ENCODE data around the gene KCNN3. TPM values are rescaled to one million over a fixed set of nuclear protein-coding genes. Genes with fewer than 3 reads are reported as not detected.

The KCNN3 gene
- total and polyA plus RNA-seq, 2 of the 8 experiments (the other 6 are each of a cell fraction or from before 2014, with no cell fraction given): 2.8 to 3.7 TPM

GRCh38 chr1:154751690-154752089, 118.4 kb downstream of the KCNN3 start:
- Histone ChIP-seq H2BK20ac (ENCODE audit: low read length) (no peak overlapping the region), H3K4ac (replicated peaks; ENCODE audit: insufficient read length, low read depth, low read length) (no peak overlapping the region), H3K18ac (ENCODE audit: extremely low read depth, low read length) (no peak overlapping the region), H2AK5ac (ENCODE audit: low read depth, low read length) (no peak overlapping the region), H2BK15ac (ENCODE audit: low read length) (no peak overlapping the region), H3K56ac (replicated peaks; ENCODE audit: insufficient read length, low read depth, low read length) (no peak overlapping the region), H3K4me3 (ENCODE audit: extremely low read depth in 1 of 4, insufficient read depth in 2 of 4, low read depth in 3 of 4, low read length in 4 of 4) (no peak overlapping the region), H3K4me2 (ENCODE audit: insufficient read depth in 1 of 2, low read depth in 2 of 2, low read length in 2 of 2) (no peak overlapping the region), H3K9me3 (ENCODE audit: insufficient read depth in 2 of 2, low read depth in 1 of 2, low read length in 1 of 2) (no peaks in the 10 kb centered on the region), H4K91ac (replicated peaks; ENCODE audit: insufficient read length, low read length) (no peak overlapping the region), H3K27ac (ENCODE audit: low read depth, low read length) (no peak overlapping the region), H2AFZ (ENCODE audit: low read length) (no peak overlapping the region), H3K23me2 (ENCODE audit: low read depth, low read length) (no peaks in the 10 kb centered on the region), H2BK12ac (ENCODE audit: low read depth, low read length) (no peak overlapping the region), H4K20me1 (replicated peaks in 1 of 2; ENCODE audit: control insufficient read depth in 1 of 2, insufficient read depth in 2 of 2, low read length in 2 of 2) (no peaks in the 10 kb centered on the region), H3K36me3 (ENCODE audit: control insufficient read depth in 2 of 4, insufficient read depth in 4 of 4, low read length in 3 of 4) (no peaks in the 10 kb centered on the region; a peak in 2 of 8 replicates), H3K9ac (replicated peaks in 1 of 4; ENCODE audit: extremely low read depth in 1 of 4, low read depth in 3 of 4, low read length in 3 of 4) (no peak overlapping the region), H4K5ac (ENCODE audit: insufficient read length, low read depth, low read length) (no peak overlapping the region), H2BK120ac (replicated peaks; ENCODE audit: low read depth, low read length) (no peak overlapping the region), H3K23ac (ENCODE audit: insufficient read length) (no peak overlapping the region), H2BK5ac (ENCODE audit: low read depth, low read length) (no peak overlapping the region), H3K4me1 (replicated peaks in 1 of 4; ENCODE audit: control insufficient read depth in 3 of 4, insufficient read depth in 4 of 4, low read length in 3 of 4) (peaks cover 0 to 12% (median 6%) of the 10 kb centered on the region in 4 experiments; a peak in 6 of 7 replicates), H4K8ac (ENCODE audit: extremely low read depth, insufficient read depth, low read length) (no peak overlapping the region), H3K79me1 (ENCODE audit: low read depth, low read length) (no peaks in the 10 kb centered on the region), H3K27me3 (replicated peaks in 1 of 4; ENCODE audit: control insufficient read depth in 3 of 4, extremely low read depth in 1 of 4, insufficient read depth in 3 of 4, low read length in 3 of 4) (no peaks in the 10 kb centered on the region), H3K79me2 (ENCODE audit: control insufficient read depth in 1 of 2, insufficient read depth in 2 of 2, low read length in 2 of 2) (no peaks in the 10 kb centered on the region), H3K14ac (ENCODE audit: insufficient read length) (no peak overlapping the region)
- CTCF ChIA-PET (ENCODE audit: partially characterized antibody): interaction anchor here (1.0 to 3.0 kb wide), 8 partner anchors 9 to 272 kb away, joined by 3 to 34 read pairs (median 4); no protein-coding TSS in a partner anchor
- no peak for FAIRE-seq
- WGBS, 2 experiments (ENCODE audit: extremely low coverage in 1 of 2, insufficient coverage in 1 of 2, insufficient read length in 1 of 2, insufficient replicate concordance in 2 of 2, low coverage in 1 of 2, low lambda C conversion rate in 2 of 2, missing lambda C conversion rate in 1 of 2): 80% methylated on average over 5 of the region's 5 CpGs; no CpG with 5 or more reads in 1 of the 2 experiments
- DNase-seq (ENCODE audit: low read depth in 1 of 2, low spot score in 2 of 2): no peak
- POLR2A ChIA-PET (ENCODE audit: partially characterized antibody): interaction anchor here (1.5 kb wide), 1 partner anchor 9 kb away, joined by 6 read pairs; no protein-coding TSS in a partner anchor
- TF ChIP-seq ATF3 (IDR thresholded peaks at IDR 0.05; ENCODE audit: insufficient read depth, low read depth, low read length) (no peak), CBX8 (IDR thresholded peaks at IDR 0.05; ENCODE audit: borderline replicate concordance, low read depth, low read length) (no peak), POLR2AphosphoS5 (IDR thresholded peaks at IDR 0.05; ENCODE audit: low read depth, low read length) (no peak), NRF1 (IDR thresholded peaks at IDR 0.05; ENCODE audit: low read depth, low read length) (no peak), HDAC2 (IDR thresholded peaks at IDR 0.05; ENCODE audit: borderline replicate concordance in 1 of 2, low read depth in 2 of 2, low read length in 2 of 2) (no peak), RNF2 (IDR thresholded peaks at IDR 0.05; ENCODE audit: borderline replicate concordance, low read depth, low read length, missing control alignments, poor library complexity, severe bottlenecking) (no peak), TBP (IDR thresholded peaks at IDR 0.05; ENCODE audit: low read depth, low read length) (no peak), RAD21 (IDR thresholded peaks at IDR 0.05 in 1 of 2, conservative IDR thresholded peaks at IDR 0.05 in 1 of 2; ENCODE audit: low read depth in 2 of 2, low read length in 2 of 2) (no peak), JUN (IDR thresholded peaks at IDR 0.05; ENCODE audit: low read depth, low read length) (no peak), USF2 (IDR thresholded peaks at IDR 0.05; ENCODE audit: low read length) (no peak), POLR2A (IDR thresholded peaks at IDR 0.05; ENCODE audit: control extremely low read depth in 1 of 2, low read depth in 2 of 2, low read length in 2 of 2) (no peak), KDM4A (IDR thresholded peaks at IDR 0.05; ENCODE audit: low read depth, low read length, severe bottlenecking) (no peak)
